NCI-H69 (cell line): ENCODE data around the gene ATP1A2.
"Not testable (repeated sequence)": the region's sequence is repeated elsewhere in the genome, so short reads cannot be mapped to it uniquely, and the experiment has no call there.

Experiments used
- DNase-seq: peaks from one replicate; lab custom pipeline; 2025; lab: John Stamatoyannopoulos, UW

Gene ATP1A2

GRCh38 chr1:160124705-160125478, 9.3 kb downstream of the ATP1A2 start:
- peak; percentile 20 for DNase-seq

GRCh38 chr1:160125746-160126145, 10.2 kb downstream of the ATP1A2 start:
- no peak for DNase-seq

- not testable (repeated sequence) for DNase-seq
These were observed 10.8 kb downstream of the ATP1A2 start for GRCh38 chr1:160126342-160126741.

- no peak for DNase-seq
These were observed 11.8 kb downstream of the ATP1A2 start for GRCh38 chr1:160127381-160127780.

GRCh38 chr1:160127865-160128523, 12.4 kb downstream of the ATP1A2 start:
- DNase-seq = no peak

- no peak for DNase-seq
These were observed 13.1 kb downstream of the ATP1A2 start for GRCh38 chr1:160128636-160129035.

GRCh38 chr1:160129046-160129445, 13.5 kb downstream of the ATP1A2 start:
- no peak for DNase-seq

GRCh38 chr1:160129558-160129957, 14.0 kb downstream of the ATP1A2 start:
- DNase-seq = no peak

- no peak for DNase-seq
These were observed 14.4 kb downstream of the ATP1A2 start for GRCh38 chr1:160129966-160130365.

GRCh38 chr1:160130486-160130885, 14.9 kb downstream of the ATP1A2 start:
- DNase-seq = no peak

GRCh38 chr1:160130939-160131338, 15.4 kb downstream of the ATP1A2 start:
- DNase-seq = no peak

- DNase-seq = no peak
These were observed 16.4 kb downstream of the ATP1A2 start for GRCh38 chr1:160131803-160132565.

GRCh38 chr1:160133990-160134770, 18.6 kb downstream of the ATP1A2 start:
- no peak for DNase-seq

- no peak for DNase-seq
These were observed 19.4 kb downstream of the ATP1A2 start for GRCh38 chr1:160134791-160135572.

GRCh38 chr1:160136121-160136925, 20.8 kb downstream of the ATP1A2 start:
- no peak for DNase-seq

- DNase-seq = peak; percentile 34
These were observed 21.3 kb downstream of the ATP1A2 start for GRCh38 chr1:160136926-160137200.

GRCh38 chr1:160137216-160137862, 21.8 kb downstream of the ATP1A2 start:
- DNase-seq = peak; percentile 96

GRCh38 chr1:160139840-160140239, 24.3 kb downstream of the ATP1A2 start:
- DNase-seq = no peak

- DNase-seq = no peak
These were observed 28.1 kb downstream of the ATP1A2 start for GRCh38 chr1:160143695-160144094.

- peak; percentile 35 for DNase-seq
These were observed 29.4 kb downstream of the ATP1A2 start for GRCh38 chr1:160144921-160145320.
